K562 (cell line): Measurements from ENCODE around the gene URB2. TPM values are rescaled to one million over a fixed set of nuclear protein-coding genes. Genes with fewer than 3 reads are reported as not detected.

Experiments used
- ARID4B ChIP-seq: sonication (generic); formaldehyde crosslinking; IDR thresholded peaks from 2 replicates; pipeline ENCODE4 v1.8.0; 2022; ENCODE audit warnings: mild to moderate bottlenecking, missing genetic modification reagents
- BHLHE40 ChIP-seq: IDR thresholded peaks from 2 replicates; pipeline ENCODE4 v1.6.1; 2011; ENCODE audit warnings: low read length, improper control_type of control experiment
- HIVEP1 ChIP-seq: fragments of 250-450 bp; sonication (Bioruptor Pico); IDR thresholded peaks from 2 replicates; pipeline ENCODE4 v1.4.0; 2020; ENCODE audit warnings: mild to moderate bottlenecking
- HNRNPLL ChIP-seq: fragments of 200-400 bp; formaldehyde crosslinking; IDR thresholded peaks from 2 replicates; pipeline ENCODE4 v1.6.1; 2017; ENCODE audit warnings: low read length, low read depth, mild to moderate bottlenecking; ENCODE audit not compliant: poor library complexity, severe bottlenecking
- PCBP1 ChIP-seq: fragments of 200-400 bp; formaldehyde crosslinking; IDR thresholded peaks from 2 replicates; pipeline ENCODE4 v1.6.1; 2018; ENCODE audit warnings: mild to moderate bottlenecking, low read depth, low read length; ENCODE audit not compliant: poor library complexity, severe bottlenecking
- PREB ChIP-seq: sonication (generic); formaldehyde crosslinking; IDR thresholded peaks from 2 replicates; pipeline ENCODE4 v1.8.1; 2023; ENCODE audit warnings: mild to moderate bottlenecking, missing genetic modification reagents
- SMARCB1 ChIP-seq: IDR thresholded peaks from 2 replicates; pipeline ENCODE4 v1.6.1; 2011; ENCODE audit warnings: improper control_type of control experiment, low read depth; ENCODE audit not compliant: insufficient read length
- ZNF133 ChIP-seq: fragments of 250-450 bp; sonication (Bioruptor Pico); IDR thresholded peaks from 2 replicates; pipeline ENCODE4 v1.4.0; 2020; ENCODE audit warnings: mild to moderate bottlenecking
- ZNF354B ChIP-seq: fragments of 250-450 bp; sonication (Bioruptor Pico); IDR thresholded peaks from 2 replicates; pipeline ENCODE4 v1.4.0; 2020
- polyA plus RNA-seq, 8 experiments: library from polyadenylated mRNA; depleted of rRNA in 4 of 8; stranded (reverse) in 5 of 8; unstranded in 3 of 8; fragments of >200 nt; fragmentation: Nextera tagmentation in 2 of 8; fragmentation: Illumina TruSeq in 1 of 8; extraction: Ambion mirVana in 2 of 8; extraction: Trizol in 1 of 8; gene quantifications; 2 replicates each; pipeline versions ENCODE4 v1.2.1 to v1.2.3, GENCODE V29; 2011 to 2014; ENCODE audit warnings: inconsistent platforms in 1 of 8, missing spikeins in 1 of 8
- total RNA-seq, 7 experiments: library from RNA; depleted of rRNA in 6 of 7; stranded (reverse); fragments of >200 nt in 6 of 7; fragmentation: Illumina TruSeq in 2 of 7; extraction: Trizol in 2 of 7; gene quantifications; 2 replicates each; pipeline versions ENCODE4 v1.2.1 to v1.2.3, GENCODE V29; 2011 to 2021; ENCODE audit warnings: low replicate concordance in 1 of 7
- TF ChIP-seq, protein P1 (sequence below): fragments of 200-800 bp; sonication (Bioruptor generic); IDR thresholded peaks from 2 replicates; pipeline ENCODE4 v1.6.1; 2016; ENCODE audit warnings: missing genetic modification characterization, missing compliant biosample characterization
- TF ChIP-seq, protein P2 (sequence below): fragments of 450-650 bp; formaldehyde crosslinking; IDR thresholded peaks from 2 replicates; pipeline ENCODE4 v1.4.0; 2020; ENCODE audit warnings: mild to moderate bottlenecking, moderate library complexity
- TF ChIP-seq, protein P3 (sequence below): IDR thresholded peaks from 2 replicates; pipeline ENCODE4 v1.6.1; 2016; ENCODE audit warnings: missing genetic modification characterization, missing compliant biosample characterization

The URB2 gene
- total and polyA plus RNA-seq, 9 of the 15 experiments (the other 6 are each of a cell fraction or from before 2014, with no cell fraction given) = 2.8 to 28.3 (median 19.0) TPM

GRCh38 chr1:229625915-229626831, at the start of gene URB2, which contains the start of gene TAF5L (continued):
- TF ChIP-seq, protein P1, sequence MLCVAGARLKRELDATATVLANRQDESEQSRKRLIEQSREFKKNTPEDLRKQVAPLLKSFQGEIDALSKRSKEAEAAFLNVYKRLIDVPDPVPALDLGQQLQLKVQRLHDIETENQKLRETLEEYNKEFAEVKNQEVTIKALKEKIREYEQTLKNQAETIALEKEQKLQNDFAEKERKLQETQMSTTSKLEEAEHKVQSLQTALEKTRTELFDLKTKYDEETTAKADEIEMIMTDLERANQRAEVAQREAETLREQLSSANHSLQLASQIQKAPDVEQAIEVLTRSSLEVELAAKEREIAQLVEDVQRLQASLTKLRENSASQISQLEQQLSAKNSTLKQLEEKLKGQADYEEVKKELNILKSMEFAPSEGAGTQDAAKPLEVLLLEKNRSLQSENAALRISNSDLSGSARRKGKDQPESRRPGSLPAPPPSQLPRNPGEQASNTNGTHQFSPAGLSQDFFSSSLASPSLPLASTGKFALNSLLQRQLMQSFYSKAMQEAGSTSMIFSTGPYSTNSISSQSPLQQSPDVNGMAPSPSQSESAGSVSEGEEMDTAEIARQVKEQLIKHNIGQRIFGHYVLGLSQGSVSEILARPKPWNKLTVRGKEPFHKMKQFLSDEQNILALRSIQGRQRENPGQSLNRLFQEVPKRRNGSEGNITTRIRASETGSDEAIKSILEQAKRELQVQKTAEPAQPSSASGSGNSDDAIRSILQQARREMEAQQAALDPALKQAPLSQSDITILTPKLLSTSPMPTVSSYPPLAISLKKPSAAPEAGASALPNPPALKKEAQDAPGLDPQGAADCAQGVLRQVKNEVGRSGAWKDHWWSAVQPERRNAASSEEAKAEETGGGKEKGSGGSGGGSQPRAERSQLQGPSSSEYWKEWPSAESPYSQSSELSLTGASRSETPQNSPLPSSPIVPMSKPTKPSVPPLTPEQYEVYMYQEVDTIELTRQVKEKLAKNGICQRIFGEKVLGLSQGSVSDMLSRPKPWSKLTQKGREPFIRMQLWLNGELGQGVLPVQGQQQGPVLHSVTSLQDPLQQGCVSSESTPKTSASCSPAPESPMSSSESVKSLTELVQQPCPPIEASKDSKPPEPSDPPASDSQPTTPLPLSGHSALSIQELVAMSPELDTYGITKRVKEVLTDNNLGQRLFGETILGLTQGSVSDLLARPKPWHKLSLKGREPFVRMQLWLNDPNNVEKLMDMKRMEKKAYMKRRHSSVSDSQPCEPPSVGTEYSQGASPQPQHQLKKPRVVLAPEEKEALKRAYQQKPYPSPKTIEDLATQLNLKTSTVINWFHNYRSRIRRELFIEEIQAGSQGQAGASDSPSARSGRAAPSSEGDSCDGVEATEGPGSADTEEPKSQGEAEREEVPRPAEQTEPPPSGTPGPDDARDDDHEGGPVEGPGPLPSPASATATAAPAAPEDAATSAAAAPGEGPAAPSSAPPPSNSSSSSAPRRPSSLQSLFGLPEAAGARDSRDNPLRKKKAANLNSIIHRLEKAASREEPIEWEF (CRISPR knock-in tag) = no peak
- TF ChIP-seq SMARCB1 (no peak), BHLHE40 (peak; percentile 73), HNRNPLL (peak; percentile 88), ZNF133 (CRISPR knock-in tag) (0 out of 2 replicates have a peak, but pooled peaks have one; percentile 51), PREB (CRISPR knock-in tag) (peak; percentile 74; the same call in 1 of the 2 replicates), PCBP1 (no peak), ZNF354B (no peak), HIVEP1 (CRISPR knock-in tag) (no peak), ARID4B (CRISPR knock-in tag) (peak; percentile 98)
- TF ChIP-seq, protein P2, sequence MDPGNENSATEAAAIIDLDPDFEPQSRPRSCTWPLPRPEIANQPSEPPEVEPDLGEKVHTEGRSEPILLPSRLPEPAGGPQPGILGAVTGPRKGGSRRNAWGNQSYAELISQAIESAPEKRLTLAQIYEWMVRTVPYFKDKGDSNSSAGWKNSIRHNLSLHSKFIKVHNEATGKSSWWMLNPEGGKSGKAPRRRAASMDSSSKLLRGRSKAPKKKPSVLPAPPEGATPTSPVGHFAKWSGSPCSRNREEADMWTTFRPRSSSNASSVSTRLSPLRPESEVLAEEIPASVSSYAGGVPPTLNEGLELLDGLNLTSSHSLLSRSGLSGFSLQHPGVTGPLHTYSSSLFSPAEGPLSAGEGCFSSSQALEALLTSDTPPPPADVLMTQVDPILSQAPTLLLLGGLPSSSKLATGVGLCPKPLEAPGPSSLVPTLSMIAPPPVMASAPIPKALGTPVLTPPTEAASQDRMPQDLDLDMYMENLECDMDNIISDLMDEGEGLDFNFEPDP (CRISPR knock-in tag) = no peak
- TF ChIP-seq, protein P3, sequence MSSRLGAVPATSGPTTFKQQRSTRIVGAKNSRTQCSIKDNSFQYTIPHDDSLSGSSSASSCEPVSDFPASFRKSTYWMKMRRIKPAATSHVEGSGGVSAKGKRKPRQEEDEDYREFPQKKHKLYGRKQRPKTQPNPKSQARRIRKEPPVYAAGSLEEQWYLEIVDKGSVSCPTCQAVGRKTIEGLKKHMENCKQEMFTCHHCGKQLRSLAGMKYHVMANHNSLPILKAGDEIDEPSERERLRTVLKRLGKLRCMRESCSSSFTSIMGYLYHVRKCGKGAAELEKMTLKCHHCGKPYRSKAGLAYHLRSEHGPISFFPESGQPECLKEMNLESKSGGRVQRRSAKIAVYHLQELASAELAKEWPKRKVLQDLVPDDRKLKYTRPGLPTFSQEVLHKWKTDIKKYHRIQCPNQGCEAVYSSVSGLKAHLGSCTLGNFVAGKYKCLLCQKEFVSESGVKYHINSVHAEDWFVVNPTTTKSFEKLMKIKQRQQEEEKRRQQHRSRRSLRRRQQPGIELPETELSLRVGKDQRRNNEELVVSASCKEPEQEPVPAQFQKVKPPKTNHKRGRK (tag) = no peak
